ENCODE measurements around the gene GPC5.
"Not testable (repeated sequence)": the region's sequence is repeated elsewhere in the genome, so short reads cannot be mapped to it uniquely, and the experiment has no call there.

The GPC5 gene

DNA sequence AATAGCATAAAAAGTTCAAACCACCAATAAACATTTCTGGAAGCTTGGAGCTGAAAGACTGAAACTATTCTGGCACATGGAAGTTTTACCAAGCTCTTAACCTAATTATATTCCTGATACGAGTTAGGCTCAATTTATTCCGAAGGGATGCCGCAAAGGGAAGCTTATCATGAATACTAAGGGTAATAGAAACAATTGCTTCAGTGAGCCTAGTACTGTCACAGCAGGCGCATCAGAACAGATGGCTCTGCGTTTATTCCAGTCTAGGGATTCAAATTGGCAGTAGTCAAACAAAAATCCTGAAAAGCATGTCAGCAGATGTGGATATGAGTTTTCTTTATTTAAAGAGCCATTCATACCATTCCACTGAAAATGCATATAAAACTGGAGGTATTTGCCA, 779.5 kb downstream of the GPC5 start:
- DNase-seq (ENCODE audit: low spot score) = no peak

DNA sequence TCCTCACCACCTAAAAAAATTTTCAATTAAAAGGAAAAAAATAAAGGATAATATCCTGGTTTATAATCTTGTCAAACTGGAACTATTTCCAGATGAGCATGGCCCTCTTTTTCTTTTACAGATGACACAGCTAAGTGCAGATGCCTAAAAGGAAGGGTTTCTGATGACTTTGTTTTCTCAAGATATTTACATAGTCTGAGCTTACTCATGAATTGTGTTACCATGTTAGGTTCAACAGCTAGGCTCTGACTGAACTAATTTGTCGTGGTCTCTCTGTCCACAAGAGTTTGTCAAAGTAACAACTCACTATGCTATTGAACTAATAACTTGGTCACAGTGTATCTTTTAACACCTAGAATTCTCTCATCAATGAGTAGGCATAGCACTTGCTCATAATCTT, 780.8 kb downstream of the GPC5 start:
- no peak for DNase-seq (ENCODE audit: low spot score)

DNA sequence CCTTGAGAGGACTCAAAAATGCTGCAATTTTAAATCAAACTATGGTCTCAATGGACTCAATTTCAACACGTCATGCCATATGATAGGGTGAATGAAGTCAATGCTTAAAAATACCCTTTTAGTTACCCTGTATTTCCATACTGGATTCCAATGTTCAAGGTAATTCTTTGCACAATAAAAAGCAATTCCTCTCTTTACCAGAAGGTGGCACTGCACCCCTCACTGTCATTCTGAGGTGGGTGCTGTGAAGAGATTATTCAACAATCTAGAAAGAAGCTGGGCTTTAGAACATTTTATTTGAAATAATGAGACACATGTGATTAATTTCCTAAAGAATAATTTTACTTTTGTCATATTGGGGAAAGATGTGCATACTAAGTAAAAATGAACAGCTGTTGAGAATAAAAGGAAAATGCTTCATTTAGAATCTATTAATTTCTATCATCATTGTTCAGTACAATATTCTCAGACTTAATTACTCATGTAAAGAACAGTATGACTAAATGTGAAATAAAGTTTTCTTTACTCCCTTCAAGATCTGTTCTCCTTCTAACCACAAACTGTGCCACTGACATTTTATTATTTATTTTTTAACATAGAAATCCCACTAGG, 789.1 kb downstream of the GPC5 start:
- peak; percentile 36 for DNase-seq (ENCODE audit: low spot score)

DNA sequence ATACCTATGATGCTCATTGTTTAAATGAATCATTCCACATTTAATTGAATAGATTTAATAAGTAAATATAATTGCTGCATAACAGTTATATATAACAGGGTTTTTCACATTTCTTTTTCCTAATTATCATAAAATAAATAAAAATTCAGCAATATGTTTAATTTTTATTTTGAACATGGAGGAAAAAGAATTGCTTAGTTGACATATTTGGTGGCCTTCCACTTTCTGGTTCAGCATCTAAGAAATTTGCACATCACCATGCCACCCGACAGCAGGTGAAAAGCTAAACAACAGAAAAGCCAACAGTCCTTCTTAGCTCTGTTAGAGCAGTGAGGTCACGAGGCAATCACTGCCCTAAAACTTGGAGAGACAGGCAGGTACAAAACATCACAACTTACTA, 790.2 kb downstream of the GPC5 start:
- DNase-seq (ENCODE audit: low spot score) = no peak

DNA sequence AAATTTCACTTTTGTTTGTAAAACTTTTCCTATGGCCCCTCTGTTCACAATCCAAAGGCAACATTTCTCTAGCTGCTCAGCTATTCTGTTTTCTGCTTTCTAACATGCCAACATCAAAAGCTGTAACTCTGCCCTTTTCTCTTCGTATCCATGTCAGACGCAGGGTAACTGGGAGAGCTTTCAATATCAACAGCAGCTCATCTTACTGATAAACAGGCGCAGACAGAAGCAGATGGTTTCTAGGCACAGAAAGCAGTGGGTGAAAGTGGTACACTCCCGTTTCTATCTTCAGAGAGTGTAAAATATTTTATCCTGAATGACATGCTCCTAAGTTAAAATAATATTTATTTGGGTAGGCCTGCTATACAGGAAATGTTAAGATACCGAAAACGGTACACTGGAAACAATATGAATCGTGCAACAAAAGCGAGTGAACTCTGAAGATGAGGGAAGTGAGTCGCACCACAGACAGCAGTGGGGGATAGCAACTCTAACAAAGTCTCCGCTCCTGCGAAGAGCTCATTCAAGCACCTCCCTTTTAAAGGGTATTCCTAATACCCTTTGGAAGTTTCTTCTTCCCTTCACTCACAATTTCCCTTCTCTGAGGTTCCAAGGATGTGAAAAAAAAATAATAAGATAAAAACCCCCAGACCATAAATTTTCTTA, 798.3 kb downstream of the GPC5 start:
- no peak for DNase-seq (ENCODE audit: low spot score)

DNA sequence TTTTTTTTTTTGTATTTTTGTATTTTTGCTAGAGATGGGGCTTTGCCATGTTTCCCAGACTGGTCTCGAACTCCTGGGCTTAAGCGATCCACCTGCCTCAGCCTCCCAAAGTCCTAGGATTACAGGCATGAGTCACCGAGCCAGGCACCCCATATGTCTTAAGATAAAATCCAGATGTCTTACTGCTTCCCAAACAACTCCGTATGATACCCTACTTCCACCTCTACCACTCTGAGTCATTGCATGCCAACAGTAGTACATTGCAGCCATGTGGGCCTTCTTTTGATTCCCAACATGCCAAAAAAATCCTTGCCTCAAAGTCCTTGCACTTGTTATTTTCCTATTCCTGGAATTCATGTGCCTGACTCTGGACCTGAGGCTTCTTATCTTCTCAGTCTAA, 799.2 kb downstream of the GPC5 start:
- no peak for DNase-seq (ENCODE audit: low spot score)

DNA sequence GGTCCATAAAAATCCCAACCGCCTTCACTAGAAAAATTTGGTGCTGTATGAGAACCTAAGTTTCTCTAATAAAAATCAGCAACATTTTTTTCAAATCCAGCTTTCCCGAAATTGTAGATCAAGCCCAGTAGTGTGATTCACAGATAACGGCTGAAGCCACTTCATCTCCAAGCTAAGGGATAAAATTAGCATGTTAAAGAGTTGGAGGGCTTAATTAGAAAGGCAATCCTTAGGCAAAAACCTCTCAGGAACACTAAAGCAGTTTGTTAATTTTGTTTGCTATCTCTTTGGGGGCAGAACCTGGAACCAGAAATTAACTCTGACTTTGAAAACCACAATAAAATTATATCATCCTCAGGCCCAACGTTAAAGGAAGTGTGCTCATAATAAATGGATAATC, 820.2 kb downstream of the GPC5 start:
- DNase-seq (ENCODE audit: low spot score) = no peak

DNA sequence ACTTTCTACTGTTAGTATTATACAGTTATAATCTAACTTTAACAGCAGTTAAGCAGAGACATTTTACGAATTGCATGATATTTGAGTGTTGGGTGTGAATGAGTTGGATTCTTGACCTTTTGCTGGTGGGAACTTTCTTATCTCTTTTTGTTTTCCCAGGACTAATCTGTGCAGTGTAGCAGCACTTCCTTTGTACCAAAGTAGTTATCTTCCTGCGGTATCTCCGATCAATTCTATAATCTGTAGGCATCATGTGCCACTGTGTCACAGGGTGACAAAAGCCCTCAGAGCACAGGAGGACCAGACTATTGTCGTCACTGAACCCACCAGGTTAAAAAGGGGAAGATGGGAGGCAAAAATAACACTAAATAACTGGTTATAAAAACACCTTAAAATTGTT, 823.5 kb downstream of the GPC5 start:
- DNase-seq (ENCODE audit: low spot score) = no peak

DNA sequence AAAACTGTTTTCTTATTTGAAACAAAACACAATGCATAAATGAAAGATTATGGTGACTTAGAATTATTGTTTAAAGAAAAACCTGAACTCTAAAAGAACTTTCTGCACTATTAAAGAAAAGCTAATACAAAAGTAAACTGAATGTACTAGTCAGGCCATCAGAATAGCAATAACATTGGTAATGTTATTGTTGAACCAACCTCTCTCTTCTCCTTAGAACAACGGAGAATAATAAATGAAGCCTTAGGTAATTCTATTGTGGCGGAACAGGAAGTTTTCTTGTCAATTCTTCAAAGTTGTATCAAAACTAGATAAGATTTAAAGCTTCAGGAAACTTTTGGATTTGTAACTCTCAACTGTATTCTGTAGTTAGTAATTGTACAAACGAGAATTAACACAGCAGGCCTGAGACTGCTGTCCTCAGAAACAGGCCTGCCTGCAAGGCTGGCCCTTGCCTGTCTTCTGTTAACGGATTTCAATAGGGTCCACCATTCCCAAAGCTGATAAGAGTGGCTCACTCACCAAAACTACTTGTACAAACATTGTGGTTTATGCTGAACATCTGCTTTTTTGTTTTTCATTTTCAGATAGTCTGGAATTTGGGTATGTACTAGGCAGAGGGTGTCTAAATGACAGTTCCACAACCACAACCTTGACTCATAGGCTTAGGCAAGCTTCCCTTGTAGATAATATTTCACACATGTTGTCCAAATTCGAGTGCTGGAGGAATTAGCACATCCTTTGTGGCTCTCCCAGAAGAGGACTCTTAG, 825.8 kb downstream of the GPC5 start:
- no peak for DNase-seq (ENCODE audit: low spot score)

DNA sequence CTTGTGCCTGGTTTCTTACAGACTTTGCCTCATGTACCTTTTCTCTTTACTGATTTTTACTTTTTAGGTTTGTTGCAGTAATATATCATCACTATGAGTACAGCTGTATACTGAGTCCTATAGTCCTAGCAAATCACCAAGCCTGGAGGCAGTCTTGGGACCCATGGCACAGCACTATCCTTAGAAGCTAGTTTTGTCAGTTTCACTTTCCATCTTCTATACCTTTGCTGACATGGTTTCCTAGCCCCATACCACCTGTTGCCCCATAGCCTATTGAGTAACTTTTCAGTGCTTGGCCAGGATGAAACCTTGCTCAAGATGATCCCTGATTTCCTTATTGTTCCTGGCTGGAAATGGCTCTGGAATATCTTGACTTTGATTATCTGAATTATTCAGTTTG, 826.4 kb downstream of the GPC5 start:
- DNase-seq (ENCODE audit: low spot score) = no peak

DNA sequence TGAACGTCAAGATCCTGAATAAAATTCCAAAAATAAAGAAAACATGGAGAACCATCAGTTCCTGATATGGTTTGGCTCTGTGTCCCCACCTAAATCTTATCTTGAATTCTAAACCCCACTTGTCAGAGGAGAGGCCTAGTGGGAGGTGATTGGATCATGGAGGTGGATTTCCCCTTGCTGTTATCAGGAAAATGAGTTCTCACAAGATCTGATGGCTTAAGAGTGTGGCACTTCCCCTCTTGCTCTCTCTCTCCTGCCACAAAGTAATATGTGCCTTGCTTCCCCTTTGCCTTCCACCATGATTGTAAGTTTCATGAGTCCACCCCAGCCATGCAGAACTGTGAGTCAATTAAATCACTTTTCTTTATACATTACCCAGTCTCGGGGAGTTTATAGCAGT, 827.4 kb downstream of the GPC5 start:
- no peak for DNase-seq (ENCODE audit: low spot score)

DNA sequence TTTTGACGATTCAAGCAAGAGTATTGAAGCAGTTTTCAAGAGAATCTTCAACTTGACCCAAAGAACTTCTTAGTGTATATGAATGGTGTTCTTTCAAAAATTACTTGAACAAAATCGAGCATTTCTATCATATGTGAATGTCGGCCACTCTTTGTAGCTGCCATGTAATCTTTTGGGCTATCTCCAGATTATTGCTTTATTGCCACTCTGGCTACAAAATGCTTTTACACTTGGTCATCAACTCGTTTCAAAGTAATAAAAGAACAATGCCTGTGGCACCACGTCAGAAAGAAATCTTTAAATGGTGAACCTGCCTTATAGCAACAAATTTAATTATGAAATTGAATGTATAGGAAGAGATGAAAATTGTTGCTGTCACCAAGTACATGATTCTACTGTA, 834.5 kb downstream of the GPC5 start:
- DNase-seq (ENCODE audit: low spot score) = no peak

DNA sequence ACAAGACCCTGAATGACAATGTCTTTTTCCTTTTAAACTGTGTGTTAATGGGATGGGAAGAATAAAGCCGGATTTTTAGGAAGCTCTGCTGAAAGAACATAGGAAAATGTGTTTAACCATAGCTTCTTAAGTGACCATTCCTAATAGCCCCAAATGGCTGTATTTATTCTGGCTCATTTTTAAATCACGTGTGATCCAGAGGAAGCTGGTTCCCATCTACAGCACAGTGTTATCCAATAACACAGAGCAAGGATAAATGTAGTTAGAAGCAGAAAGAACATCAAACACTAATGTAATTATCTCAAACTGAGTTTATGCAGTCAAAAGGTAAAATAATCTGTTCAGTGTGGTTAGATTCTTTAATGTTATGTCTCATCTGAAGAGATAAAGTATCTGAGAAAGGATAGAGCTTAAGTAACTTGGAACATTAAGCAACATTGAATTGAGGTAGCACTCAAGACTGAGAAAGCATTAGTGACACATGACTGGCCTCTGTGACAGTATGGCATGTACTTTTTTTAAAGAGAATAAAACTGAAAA, 853.3 kb downstream of the GPC5 start:
- no peak for DNase-seq (ENCODE audit: low spot score)

DNA sequence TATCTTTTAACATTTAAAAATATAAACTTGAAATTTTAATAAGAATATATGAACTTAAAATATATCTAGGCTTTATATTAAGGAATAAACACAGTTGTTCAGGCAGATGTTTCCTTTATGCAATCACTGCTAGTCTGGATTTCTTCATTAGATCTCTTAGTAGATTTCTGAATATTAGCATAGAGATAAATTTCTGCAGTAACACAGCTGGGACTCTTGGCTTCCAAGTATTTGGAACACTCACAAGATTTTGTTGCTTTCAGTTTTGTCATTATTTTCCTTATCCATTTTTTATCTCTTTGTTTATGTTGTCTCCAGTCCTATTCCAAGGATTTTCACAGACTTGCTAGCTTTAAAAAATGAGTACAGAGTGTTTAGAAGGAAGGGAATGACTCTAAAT, 857.1 kb downstream of the GPC5 start:
- DNase-seq (ENCODE audit: low spot score) = no peak

DNA sequence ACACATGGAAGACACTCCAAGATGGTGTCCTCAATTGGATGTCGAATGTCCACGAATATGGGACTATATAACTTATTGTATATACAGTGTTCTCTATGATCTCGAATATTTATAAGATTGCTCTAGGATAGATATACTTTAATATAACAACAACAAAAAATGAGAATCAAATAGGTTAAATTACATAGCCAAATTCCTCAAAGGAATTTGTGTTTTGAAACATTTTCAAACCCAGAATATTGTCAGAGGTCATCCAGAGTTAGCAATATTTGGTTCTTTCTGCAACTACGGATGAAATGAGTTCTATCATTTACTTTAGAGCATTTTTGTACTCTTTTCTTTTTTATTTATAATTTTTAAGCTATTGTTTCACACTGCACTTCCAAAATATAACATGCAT, 857.8 kb downstream of the GPC5 start:
- no peak for DNase-seq (ENCODE audit: low spot score)

DNA sequence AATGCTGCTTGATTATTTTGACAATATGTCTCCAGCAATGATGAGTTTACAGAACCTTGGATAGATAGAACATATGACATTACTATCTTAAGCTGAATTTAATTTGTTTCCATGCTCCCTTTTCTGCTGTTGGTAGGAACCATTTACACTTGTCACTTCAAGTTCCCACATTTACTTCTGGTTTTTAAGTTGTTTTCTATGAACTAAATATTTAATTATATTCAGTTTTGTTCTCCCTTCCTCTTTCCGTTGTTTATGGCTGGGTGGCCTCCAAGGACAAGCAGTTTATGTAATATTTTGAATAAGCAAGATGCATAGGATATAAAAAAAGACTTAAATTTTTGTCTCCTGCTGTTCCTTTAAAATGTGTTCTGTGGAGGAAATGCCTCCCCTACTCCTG, 860.6 kb downstream of the GPC5 start:
- DNase-seq (ENCODE audit: low spot score) = no peak

DNA sequence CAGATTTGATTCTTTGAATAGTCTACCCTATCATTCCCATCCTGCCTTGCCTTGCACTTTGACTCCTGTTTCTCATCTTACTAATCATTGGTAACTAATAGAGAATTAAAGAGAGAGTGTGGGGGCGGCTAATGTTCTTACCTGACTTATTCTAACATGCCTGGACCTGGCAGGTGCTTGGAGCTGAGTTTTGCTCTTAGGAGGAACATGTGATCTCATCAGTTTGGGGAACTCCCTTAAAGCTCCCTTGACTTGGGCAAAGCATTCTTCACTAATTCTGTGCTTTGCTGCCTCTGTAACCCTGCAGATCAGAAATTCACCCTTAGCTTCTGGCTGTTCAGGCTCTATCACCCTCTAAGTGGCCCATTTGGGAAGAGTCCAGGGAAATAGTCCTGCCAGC, 861.1 kb downstream of the GPC5 start:
- DNase-seq (ENCODE audit: low spot score) = no peak

DNA sequence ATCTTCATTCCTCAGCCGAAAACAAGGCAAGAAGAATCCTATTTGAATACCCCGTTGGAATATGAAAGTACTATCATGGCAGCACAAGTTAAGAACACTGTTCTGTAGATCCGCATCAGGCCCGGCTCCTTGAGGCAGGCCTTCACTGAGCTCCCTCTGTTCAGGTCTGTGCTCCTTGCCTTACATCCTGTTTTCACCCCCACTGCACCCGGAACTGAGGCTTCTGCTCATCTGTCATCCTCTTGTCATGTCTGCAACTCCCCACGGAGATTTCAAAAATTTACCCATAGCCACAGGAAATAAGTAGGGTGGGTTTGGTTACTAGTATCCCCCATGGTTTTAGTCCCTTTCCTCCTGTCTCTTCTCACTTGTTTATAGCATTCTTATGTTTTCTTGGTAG, 861.9 kb downstream of the GPC5 start:
- no peak for DNase-seq (ENCODE audit: low spot score)

DNA sequence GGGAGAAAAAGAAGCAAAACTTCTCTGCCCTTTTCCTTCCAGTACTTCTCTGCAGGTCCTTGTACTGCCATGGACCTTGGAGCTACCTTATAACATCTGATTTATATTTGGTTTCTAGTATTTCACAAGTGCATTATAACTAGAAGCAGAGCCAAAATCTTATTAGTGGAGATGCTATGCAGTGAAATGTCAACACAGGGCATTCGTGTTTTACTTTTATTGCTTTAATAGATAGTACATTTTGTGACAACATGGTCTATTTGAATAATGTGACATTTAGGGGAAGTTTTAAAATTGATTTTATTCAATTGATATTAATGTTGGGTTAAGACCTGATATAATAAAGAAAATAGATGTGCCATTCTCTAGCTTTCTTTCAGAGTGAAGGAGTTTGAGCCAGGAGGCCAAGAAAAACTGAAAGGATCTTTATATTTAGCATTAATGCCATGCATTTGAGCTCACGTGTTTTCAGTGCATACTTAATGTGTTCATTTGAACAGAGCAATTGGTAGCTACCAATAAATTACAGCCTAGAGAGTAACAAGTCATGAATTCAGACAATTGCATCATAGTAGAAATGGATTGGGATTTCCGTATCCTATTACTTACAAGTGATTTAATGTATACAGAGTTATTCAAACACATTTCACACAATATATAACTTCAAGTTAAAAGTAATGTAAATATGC, 863.8 kb downstream of the GPC5 start:
- no peak for DNase-seq (ENCODE audit: low spot score)

DNA sequence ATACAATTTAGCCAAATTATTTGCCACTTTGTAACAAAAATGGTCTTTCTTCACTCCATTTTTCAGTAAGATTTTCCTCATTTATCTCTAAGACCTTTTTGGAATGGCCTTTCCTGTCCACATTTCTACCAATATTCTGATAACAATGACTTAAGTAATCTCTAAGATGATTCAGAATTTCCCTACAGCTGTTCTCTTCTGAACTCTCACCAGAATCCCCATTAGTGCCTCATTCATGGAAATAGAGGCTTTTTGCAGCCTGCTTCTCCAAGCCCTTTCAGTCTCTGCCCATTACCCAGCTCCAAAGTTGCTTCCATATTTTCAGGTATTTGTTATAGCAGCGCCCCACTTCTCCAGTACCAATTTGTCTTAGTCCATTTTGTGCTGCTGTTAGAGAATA, 867.0 kb downstream of the GPC5 start:
- DNase-seq (ENCODE audit: low spot score) = no peak

DNA sequence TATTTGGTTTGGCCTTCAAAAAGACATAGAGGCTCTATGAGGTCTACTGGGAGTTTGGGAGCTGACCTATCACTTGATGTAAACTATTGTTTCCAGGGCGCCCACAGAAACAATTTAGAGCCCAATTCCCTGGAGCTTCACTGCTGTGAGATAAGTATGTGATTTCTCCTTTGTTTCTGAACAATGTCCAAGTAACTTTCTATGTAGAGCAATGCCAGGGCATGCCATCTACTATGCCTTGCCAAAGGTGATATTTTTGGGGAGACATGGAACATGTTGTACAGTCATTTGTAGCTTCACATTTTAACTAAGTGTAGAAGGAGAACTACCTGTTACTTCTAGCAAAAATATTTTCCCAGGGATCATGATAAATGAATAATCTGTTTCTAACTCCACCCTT, 872.6 kb downstream of the GPC5 start:
- DNase-seq (ENCODE audit: low spot score) = no peak

DNA sequence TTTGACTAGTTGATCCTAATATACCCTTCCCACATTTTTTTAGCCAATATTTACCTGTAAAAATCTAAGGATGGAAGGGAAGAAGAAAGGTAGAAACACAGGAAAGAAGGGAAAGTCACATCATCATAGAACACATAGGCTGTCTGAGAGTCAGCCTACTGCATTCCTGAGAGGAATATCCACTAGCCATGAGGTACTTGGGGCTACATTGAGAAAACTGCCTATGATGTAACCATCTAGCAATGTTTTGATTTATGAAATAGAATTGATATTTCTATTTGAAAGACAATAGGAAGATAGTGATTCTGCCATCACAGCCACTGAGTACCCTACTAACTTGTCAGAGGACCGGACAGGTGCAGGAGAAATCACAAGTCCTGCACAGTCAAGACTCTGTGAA, 873.8 kb downstream of the GPC5 start:
- no peak for DNase-seq (ENCODE audit: low spot score)

DNA sequence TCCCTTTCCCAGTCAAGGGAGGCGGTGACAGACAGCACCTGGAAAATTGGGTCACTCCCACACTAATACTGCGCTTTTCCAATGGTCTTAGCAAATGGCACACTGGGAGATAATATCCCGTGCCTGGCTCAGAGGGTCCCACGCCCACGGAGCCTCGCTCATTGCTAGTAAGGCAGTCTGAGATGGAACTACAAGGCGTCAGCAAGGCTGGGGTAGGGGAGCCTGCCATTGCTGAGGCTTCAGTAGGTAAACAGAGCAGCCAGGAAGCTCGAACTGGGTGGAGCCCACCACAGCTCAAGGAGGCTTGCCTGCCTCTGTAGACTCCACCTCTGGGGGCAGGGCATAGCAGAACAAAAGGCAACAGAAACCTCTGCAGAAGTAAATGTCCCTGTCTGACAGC, 882.6 kb downstream of the GPC5 start:
- DNase-seq (ENCODE audit: low spot score) = not testable (repeated sequence)
